ENCODE results near the gene LONRF2.

GRCh38 chr2:100241236-100241635 is 81.1 kb downstream of the LONRF2 start:
- TF ChIP-seq TAF15 (IDR thresholded peaks at IDR 0.05; ENCODE audit: low read depth, low read length, poor library complexity, severe bottlenecking) = no peak
- no peak for TF ChIP-seq CEBPB (IDR thresholded peaks at IDR 0.05; ENCODE audit: borderline replicate concordance, low read depth, low read length)
- no peak for TF ChIP-seq ZNF749 (CRISPR knock-in tag; IDR thresholded peaks at IDR 0.05; ENCODE audit: borderline replicate concordance)
- no peak for TF ChIP-seq TGIF2 (CRISPR knock-in tag; IDR thresholded peaks at IDR 0.05)
